IPS DF 19.7 (cell line): ENCODE measurements around the gene CCDC138.

Experiments
- DNase-seq: peaks from one replicate; pipeline ENCODE4 v3.0.0-alpha.2; 2013; ENCODE audit warnings: low read depth, low spot score

The CCDC138 gene

GRCh38 chr2:108918941-108919341, 132.4 kb downstream of the CCDC138 start:
- DNase-seq: no peak

GRCh38 chr2:108919571-108920373, 133.2 kb downstream of the CCDC138 start:
- DNase-seq: no peak

GRCh38 chr2:108920686-108921085, 134.1 kb downstream of the CCDC138 start:
- DNase-seq: no peak

GRCh38 chr2:108921096-108922030, 134.8 kb downstream of the CCDC138 start:
- no peak for DNase-seq

- DNase-seq: no peak
Observed at GRCh38 chr2:108922141-108922915, 135.8 kb downstream of the CCDC138 start.

- DNase-seq: no peak
Observed at GRCh38 chr2:108923019-108923700, 136.6 kb downstream of the CCDC138 start.

- no peak for DNase-seq
Observed at GRCh38 chr2:108923736-108924579, 137.4 kb downstream of the CCDC138 start.

GRCh38 chr2:108924580-108925251, 138.1 kb downstream of the CCDC138 start:
- no peak for DNase-seq

GRCh38 chr2:108925286-108925685, 138.7 kb downstream of the CCDC138 start:
- no peak for DNase-seq

- DNase-seq: no peak
Observed at GRCh38 chr2:108925735-108926134, 139.2 kb downstream of the CCDC138 start.
